CD4-positive, alpha-beta T cell treated with Interleukin-17A for 1 hour (primary cell): ENCODE results near the gene GNPTG.
"Not testable (repeated sequence)": the region's sequence is repeated elsewhere in the genome, so short reads cannot be mapped to it uniquely, and the experiment has no call there.

Experiments used
- DNase-seq: peaks from one replicate; pipeline ENCODE4 v3.0.0-alpha.2; 2020

The GNPTG gene

GRCh38 chr16:1320097-1320496 lies 31.6 kb upstream of the GNPTG start:
- no peak for DNase-seq

GRCh38 chr16:1320658-1321240 lies 31.0 kb upstream of the GNPTG start:
- no peak for DNase-seq

- DNase-seq, result no peak
Measured at GRCh38 chr16:1322407-1322806, 29.3 kb upstream of the GNPTG start.

DNA sequence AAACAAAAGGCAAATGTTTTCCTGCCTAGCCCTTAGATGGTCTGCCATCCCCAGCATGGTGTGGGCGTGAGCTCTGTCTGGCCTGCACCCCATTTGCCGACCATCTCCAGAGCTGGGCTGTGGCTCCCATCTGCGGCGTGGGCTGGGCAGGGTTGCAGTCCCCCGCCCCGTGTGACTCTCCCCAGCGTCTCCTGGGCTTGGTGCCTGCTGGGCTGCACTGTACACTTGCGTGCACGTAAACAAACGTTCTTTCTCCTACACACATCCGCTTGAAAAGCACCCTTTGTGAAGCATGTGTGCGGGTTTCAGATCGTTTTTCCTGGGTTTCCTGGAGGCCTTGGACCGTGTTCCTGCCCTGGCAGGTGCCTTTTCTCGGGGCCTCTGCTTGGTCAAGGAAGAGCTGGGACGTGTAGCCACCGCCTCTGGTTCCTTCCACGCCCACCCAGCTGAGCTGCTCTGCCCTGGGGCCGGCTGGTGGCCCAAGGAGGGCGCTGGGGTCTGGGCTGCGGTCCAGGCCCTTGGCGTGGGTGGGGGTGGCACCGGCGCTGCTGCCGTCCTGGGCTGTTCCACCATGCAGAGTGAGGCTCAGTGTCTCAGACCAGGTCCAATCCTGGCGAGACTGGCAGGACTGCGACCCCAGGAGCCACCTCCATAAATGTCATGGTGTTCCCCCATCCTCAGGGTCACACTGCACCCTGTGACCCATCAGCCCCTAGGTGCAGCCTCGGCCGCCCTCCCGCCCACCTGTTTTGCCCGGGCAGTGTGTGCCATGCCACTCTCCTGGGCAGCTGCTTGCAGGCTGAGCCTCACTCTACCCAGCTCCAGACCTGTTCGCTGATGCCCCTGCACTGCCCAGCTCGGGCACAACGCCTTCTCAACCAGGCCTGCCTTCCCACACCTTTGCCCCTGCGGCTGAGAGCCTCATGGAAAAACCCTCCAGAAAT lies 28.2 kb upstream of the GNPTG start:
- DNase-seq, result no peak

DNA sequence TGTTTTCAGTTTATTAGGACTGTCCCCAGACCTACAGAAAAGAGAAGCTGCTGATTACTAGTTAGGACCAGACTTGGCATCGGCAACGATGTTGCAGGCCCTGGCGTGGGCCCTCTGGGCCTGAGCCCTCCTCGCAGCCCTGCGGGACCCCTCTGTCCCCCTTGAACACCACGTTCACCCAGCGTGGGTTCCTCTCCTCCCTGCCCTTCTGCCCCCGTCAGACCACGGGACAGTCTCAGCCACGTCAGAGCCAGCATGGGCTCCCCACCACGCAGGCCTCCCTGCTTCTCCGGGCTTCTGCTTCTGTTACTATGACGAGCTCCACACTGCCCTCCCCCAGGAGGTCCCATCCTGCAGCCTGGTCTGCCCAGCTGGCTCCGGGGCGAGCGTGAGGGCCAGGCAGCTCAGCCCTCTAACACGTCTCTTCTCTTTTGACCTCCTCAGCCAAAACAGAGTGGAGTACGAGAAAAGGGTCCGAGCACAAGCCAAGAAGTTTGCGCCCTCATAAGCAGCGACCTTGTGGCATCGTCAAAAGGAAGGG lies 27.4 kb upstream of the GNPTG start:
- DNase-seq, result no peak

DNA sequence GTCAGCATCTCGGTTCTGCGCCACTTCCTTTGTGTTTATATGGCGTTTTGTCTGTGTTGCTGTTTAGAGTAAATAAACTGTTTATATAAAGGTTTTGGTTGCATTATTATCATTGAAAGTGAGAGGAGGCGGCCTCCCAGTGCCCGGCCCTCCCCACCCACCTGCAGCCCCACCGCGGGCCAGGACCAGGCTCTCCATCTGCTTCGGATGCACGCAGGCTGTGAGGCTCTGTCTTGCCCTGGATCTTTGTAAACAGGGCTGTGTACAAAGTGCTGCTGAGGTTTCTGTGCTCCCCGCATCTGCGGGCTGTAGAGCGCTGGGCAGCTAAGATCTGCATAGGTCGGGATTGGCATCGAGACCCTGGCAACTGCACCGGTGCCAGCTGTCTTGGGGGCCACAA lies 26.5 kb upstream of the GNPTG start:
- DNase-seq, result no peak

DNA sequence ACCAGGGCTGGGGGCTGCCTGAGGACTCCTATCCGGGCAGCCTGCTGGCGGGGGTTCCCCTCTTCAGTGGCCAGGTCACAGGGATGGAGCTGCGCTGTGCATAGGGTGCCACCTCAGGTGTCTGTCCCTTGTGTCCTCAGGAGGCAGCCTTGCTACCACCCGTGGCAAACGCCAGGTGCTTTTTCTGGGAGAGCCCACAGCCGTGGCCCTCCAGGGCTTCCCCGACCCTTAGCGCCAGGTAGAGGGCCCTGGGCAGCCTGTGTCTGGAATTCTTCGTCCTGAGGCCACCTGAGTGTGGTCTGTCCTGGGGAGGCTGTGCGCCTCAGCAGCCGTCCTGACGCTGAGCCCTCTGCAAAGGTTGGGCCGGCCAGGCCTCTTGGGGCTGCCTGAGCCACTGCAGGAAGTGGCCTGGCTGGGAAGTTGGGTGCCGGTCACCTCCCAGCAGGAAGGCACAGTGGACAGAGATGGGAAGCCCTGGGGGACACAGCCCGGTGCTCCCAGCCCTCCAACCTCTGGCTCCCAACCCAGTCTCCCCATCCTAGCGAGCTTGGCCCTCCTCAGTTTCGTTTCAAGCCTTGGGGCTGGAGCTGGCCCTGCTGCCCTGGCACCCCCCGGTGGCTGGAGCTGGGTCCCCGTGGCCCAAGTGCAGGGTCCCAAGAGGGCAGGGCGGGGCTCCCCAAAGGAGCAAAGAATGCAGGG lies 25.9 kb upstream of the GNPTG start:
- DNase-seq, result no peak

DNA sequence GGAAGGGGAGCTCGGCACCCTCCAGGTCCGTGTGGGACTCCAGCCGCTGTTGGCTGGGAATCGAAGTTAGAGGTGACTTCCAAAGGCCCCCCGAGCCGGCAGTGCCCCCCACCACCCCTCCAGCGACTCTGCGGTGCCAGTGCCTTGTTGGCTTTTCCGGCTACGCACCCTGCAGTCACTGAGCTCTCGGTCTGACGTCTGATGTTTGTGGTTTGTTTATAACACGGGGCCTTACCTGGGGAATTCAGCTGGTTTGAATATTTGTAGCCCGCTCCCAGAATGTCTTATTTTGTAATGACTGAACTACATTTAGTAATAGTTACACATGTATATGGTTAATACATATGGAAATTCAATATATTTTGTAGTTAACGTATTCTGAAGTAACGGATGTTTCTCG lies 25.3 kb upstream of the GNPTG start:
- DNase-seq, result no peak

GRCh38 chr16:1326946-1327618 lies 24.6 kb upstream of the GNPTG start:
- DNase-seq, result no peak

- no peak for DNase-seq
Measured at GRCh38 chr16:1327619-1327947, 24.1 kb upstream of the GNPTG start.

- not testable (repeated sequence) for DNase-seq
Measured at GRCh38 chr16:1328136-1328535, 23.6 kb upstream of the GNPTG start.

GRCh38 chr16:1328961-1329360 lies 22.8 kb upstream of the GNPTG start:
- not testable (repeated sequence) for DNase-seq

- DNase-seq, result no peak
Measured at GRCh38 chr16:1330260-1330914, 21.3 kb upstream of the GNPTG start.

DNA sequence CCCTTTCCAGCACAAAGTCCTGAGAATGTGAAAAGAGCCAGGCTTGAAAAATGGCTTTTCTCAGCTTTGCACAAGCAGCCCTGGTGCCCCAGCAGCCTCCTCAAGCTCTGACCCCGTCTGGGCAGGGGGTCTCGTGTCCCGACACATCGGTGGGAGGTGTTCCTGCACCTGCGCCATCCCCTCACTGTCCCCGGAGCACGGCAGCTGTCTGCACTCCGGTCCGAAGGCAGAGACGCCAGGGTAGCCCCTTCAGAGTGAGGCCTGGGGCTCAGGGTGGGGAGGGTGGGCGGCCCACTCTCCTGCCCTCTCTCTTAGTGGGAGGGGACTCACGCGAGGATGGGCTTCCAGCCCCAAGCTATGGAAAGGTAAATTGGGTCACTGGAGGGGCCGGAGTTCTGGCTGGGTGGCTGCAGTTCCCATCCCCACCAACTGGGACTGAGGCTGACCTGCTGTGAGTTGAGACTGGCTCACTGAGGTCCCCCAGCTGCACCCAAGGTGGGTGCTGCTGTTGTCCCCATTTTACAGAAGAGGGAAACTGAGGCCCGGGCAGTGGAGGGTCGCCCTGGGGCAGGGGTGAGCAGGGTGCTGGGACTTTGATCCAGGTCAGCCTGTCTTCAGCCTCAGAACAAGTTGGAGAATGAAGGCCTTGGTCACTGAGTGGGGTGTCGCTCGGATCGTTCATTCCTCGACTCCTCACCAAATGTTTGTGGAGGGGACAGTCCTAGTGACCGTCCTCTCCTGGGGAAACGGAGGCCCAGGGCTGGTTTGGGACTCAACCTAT lies 20.6 kb upstream of the GNPTG start:
- DNase-seq, result no peak

- peak; percentile 77 for DNase-seq
Measured at GRCh38 chr16:1331712-1332617, 19.8 kb upstream of the GNPTG start.

- DNase-seq, result no peak
Measured at GRCh38 chr16:1332618-1333148, 19.0 kb upstream of the GNPTG start.

DNA sequence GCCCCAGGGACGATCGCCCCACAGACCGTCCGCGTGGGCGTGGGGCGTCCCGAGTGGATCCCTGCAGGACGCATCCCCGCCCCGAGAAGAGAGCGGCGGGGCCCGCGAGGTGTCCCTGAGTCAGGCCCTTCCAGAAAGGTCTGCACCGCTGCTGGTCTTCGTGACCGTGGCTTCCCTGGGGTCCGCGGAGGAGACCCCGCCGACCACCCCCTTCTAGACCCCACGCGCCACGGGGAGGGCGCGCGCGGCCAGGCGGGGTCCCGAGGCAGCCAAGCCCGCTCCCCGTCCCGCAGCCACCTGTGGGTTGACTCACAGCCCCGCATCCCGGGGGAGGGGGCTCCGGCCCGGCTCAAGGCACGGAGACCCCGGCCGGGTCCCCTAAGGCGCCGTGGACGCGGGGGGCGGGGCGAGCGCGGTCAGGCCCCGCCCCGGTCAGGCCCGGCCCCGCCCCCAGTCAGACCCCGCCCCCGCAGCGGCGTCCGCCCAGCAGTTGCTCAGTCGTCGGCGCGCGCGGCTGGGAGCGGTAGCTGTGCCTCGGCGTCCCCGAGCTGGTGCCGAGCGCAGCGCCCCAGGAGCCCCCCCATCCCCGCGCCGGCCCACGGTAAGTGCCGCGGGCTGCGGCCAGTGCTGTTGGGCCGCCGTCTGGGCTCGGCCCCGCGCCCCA lies 18.4 kb upstream of the GNPTG start, which contains the start of gene BAIAP3:
TSS of gene BAIAP3 (plus strand) at position 497 of the 664 bp plus-strand sequence. CDS start 4,905 bp downstream, outside the sequence.
- peak; percentile 42 for DNase-seq

- DNase-seq, result no peak
Measured at GRCh38 chr16:1333854-1334700, 17.7 kb upstream of the GNPTG start.

- no peak for DNase-seq
Measured at GRCh38 chr16:1334739-1335138, 17.0 kb upstream of the GNPTG start.
